ENCODE results near the gene CCDC57.

The CCDC57 gene

DNA sequence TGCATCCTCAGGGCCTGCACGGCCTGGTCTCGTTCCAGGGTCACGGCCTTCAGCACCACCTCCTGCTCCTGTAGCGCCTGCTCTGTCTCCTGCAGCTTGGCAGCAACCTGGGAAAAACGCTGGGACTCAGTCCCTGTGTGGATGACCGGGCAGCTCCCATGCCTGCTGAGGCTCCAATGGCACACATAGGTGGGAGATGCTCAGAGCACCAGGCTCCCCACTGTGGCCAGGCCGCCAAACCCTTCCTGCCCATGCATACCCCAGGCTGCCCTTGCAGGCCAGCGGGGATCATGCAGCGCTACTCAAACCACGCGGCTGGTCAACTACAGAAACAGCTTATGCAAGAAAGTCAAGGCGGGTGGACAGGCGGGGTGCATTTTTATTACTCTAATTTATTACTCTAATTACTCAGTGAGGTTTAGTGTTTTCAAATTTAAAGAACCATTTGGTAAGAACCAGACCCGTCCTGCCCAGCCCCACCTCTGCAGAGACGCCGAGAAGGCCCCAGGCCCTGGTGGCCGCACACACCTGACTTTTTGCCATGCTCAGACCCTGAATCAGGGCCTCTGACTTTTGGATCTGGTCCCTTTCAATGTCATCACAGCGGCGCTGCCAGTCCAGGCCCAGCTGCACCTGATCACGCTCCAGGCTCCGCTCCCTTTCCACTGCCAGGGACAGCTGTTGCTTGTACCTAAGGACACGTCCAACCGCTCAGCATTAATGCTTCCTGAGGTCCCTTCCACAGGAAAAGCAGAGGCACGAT, 34.0 kb downstream of the CCDC57 start:
- no peak for DNase-seq (ENCODE audit: low read depth, low spot score)

- no peak for DNase-seq (ENCODE audit: low read depth, low spot score)
These were observed 34.7 kb downstream of the CCDC57 start for GRCh38 chr17:82177761-82178498.

GRCh38 chr17:82177276-82177675, 35.4 kb downstream of the CCDC57 start:
- DNase-seq (ENCODE audit: low read depth, low spot score), result no peak

GRCh38 chr17:82175951-82176350, 36.7 kb downstream of the CCDC57 start:
- DNase-seq (ENCODE audit: low read depth, low spot score), result no peak

GRCh38 chr17:82175201-82175600, 37.4 kb downstream of the CCDC57 start:
- peak; percentile 70 for DNase-seq (ENCODE audit: low read depth, low spot score)

DNA sequence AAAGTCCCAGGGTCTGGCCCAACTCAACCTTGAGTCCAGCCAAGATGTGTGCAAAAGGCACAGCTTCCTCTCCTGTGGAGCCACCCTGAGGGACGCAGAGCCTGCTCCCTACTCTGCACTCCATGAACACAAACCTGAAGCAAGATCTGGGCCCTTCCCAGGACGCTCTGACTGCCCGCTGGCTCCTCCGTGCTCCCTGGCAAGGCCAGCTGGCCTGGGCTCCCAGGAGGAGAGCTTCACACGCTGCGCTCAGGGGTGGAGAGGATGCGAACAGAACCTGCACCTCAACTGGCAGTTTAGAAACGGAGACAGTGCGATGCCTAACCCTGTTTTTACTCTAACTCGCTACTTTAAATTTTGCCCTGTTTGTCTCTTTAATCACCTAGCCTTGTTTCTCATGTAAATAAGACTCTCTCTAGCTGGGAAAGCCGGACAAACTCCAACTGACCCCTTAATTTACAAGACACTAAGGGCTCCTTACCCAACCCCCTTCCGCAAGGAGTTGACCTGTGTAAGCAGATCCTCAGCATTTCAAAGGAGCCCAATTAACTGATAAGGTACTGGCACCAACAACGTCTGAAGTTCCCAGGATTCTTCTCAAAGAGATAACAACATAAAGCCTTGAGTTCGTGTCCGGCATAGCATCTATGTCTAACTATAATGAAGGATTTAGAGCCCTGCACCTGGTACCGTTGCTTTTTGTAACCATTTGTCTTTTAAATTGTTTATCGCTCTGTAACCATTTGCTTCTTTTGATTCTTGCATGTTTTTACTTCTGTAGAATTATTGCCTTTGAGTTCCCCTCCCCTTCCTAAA, 38.4 kb downstream of the CCDC57 start:
- DNase-seq (ENCODE audit: low read depth, low spot score), result peak; percentile 78

- no peak for DNase-seq (ENCODE audit: low read depth, low spot score)
These were observed 39.1 kb downstream of the CCDC57 start for GRCh38 chr17:82173351-82174041.

DNA sequence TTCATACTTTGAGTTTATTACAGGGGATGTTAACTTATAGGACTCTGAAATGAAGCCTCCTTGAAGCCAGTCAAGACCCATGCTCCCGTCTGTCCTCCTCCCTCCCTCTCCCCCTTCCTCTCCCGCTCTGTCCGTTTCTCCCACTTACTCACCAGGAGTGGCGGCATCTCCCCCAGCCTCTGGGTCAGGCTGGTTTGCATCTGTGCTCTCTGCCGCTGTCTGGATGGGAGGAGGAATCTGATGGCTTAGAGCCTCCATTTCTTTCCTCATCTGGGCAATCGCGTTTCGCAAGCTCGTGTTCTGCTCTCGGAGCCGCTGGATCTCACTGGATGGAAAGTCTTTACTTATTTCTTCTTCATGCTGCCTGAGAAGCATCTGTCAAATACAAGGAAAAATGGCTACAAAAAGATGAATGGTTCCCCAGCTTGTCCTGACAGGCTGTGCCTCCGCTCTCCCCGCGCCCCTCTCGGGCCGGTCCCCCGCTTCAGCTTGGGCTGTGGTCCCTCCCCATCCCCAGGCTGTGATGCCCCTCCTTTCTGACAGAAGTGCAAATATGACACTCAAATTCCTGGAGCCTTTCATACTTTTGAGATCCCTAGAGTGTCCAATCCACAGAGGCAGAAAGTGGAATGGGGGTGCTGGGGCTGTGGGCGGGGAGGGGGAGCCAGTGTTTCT, 40.0 kb downstream of the CCDC57 start:
- no peak for DNase-seq (ENCODE audit: low read depth, low spot score)

GRCh38 chr17:82171750-82172375, 40.8 kb downstream of the CCDC57 start:
- DNase-seq (ENCODE audit: low read depth, low spot score), result no peak

DNA sequence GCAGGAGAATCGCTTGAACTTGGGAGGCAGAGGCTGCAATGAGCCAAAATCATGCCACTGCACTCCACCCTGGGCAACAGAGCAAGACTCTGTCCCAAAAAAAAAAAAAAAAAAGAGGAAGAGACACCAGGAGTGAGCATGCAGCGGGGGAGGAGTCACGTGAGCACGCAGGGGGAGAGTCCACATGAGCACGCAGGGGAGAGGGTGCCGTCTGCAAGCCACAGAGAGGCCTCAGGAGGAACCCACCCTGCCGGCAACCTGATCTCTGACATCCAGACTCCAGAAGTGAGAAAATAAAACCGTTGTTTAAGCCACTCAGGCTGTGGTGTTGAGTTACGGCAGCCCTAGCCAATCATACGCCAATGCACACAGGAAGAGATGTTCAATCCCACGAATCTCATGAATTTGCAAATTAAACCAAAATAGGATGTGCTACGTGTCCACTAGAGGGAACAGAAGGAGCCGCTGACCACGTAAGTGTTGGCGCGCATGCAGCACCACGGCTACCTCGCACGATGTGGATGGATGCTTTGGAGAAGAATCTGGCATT, 42.2 kb downstream of the CCDC57 start:
- no peak for DNase-seq (ENCODE audit: low read depth, low spot score)

GRCh38 chr17:82168568-82168967, 44.1 kb downstream of the CCDC57 start:
- no peak for DNase-seq (ENCODE audit: low read depth, low spot score)

DNA sequence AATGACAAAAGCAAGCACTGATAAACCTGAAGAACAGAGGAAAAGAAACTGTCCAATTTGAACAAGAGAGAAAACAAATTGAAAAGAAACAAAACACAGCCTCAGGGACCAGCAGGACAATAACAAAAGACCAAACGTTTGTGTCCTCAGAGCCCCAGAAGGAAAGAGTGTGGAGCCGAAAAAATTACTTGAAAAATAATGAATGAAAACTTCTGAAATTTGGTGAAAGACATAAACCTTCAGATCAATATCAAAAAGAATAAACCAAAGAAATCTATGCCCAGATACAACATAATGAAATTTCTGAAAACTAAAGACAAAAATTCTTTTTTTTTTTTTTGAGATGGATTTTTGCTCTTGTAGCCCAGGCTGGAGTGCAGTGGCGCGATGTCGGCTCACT, 45.6 kb downstream of the CCDC57 start:
- no peak for DNase-seq (ENCODE audit: low read depth, low spot score)

- no peak for DNase-seq (ENCODE audit: low read depth, low spot score)
These were observed 47.8 kb downstream of the CCDC57 start for GRCh38 chr17:82164853-82165252.

GRCh38 chr17:82161216-82161615, 51.4 kb downstream of the CCDC57 start:
- DNase-seq (ENCODE audit: low read depth, low spot score), result no peak

DNA sequence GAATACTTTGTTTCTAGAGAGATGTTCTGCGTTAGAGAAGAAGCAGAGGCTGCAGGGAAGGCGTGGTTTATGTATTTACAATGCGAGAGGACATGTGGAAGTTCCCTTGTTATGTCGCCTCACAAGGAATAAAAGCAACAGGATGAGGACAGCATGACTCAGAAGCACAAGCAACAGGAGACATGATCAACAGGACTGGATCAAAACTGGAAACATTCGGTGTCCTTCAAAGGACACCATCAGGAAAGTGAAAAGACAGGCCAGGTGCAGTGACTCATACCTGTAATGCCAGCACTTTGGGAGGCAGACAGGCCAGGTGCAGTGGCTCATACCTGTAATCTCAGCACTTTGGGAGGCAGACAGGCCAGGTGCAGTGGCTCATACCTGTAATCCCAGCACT, 52.6 kb downstream of the CCDC57 start:
- no peak for DNase-seq (ENCODE audit: low read depth, low spot score)

- no peak for DNase-seq (ENCODE audit: low read depth, low spot score)
These were observed 53.8 kb downstream of the CCDC57 start for GRCh38 chr17:82158825-82159224.

DNA sequence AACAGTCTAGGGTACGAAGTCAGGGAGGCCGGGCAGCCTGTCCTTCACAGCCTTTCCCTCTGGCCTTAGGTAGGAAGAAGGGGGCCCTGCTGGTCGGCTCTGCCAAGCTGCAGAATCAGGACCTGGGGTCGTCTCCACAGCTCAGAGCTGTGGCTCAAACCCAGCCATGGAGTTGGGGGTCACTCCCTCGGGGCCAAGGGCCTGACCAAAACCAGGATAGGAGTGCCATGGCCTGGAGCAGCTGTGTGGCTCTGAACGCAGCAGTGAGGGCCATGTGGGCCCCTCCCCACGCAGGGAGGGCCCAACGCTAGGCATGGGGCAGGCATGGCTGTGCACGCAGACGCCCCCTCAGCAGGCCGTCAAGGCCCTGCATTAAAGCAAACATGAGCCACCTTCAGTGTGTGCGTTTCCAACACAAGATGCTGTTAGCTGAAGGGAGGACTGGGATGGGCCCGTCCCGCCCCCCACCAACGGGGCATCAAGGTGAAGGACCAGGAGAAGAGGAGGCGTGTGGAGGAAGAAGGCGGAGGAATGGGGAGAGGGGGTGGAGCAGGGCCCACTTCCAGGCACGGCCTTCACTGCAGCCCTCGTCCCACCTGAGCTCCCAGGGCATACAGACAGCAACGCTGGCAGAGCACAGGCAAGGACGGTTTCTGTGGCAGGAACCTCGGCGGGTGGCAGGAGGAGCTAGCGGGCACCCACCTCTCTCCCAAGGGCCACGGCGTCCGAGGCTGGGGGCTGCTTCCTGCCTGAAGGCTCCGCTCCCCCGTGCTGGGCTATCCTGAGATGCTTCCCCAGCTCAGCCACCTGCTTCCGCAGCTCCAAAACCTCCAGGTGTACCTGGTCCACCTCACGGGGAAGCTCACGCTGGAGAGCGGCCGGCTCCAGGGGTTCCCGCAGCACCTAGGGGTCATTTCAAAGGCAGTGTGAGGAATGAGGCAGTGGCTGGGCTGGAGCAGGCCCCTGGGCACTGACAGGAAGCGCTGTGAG, 55.3 kb downstream of the CCDC57 start:
- no peak for DNase-seq (ENCODE audit: low read depth, low spot score)

- DNase-seq (ENCODE audit: low read depth, low spot score), result no peak
These were observed 56.2 kb downstream of the CCDC57 start for GRCh38 chr17:82156284-82156925.

GRCh38 chr17:82155606-82156005, 57.0 kb downstream of the CCDC57 start:
- DNase-seq (ENCODE audit: low read depth, low spot score), result no peak
